GM12878 (cell line): ENCODE data around the gene CXCL9. TPM values are rescaled to one million over a fixed set of nuclear protein-coding genes. Genes with fewer than 3 reads are reported as not detected.

Experiments
- ATAC-seq: fragments of 200-7000 bp; cut with Tn5 transposase; 3 replicates; pipeline ENCODE4 v1.9.1; 2020; ENCODE audit warnings: mild to moderate bottlenecking, moderate library complexity
- Bru-seq: library from RNA; stranded (reverse); fragments of 400-500 nt; gene quantifications from one replicate; lab custom pipeline; 2021; lab: Mats Ljungman, UMichigan
- BruChase-seq, 2 experiments: library from RNA; stranded (reverse); fragments of 400-500 nt; gene quantifications; one replicate each; lab custom pipeline; 2021; lab: Mats Ljungman, UMichigan
- BruUV-seq: library from RNA; stranded (reverse); fragments of 400-500 nt; replicated peaks from 2 replicates; lab custom pipeline; 2021; lab: Mats Ljungman, UMichigan
- CTCF ChIA-PET: fragments of 300-600 bp; sonication (Branson Sonifier 250); formaldehyde crosslinking; extraction: SDS; loops from one replicate; lab custom pipeline; 2021; ENCODE audit warnings: inconsistent platforms; lab: Yijun Ruan, JAX
- POLR2A ChIA-PET: fragments of 350-600 bp; formaldehyde crosslinking; extraction: SDS; loops from one replicate; lab custom pipeline; 2021; ENCODE audit warnings: inconsistent platforms; lab: Charles Lee
- RAD21 ChIA-PET: fragments of 300-600 bp; sonication (Branson Sonifier 250); formaldehyde crosslinking; loops from one replicate; lab custom pipeline; 2023; ENCODE audit warnings: antibody characterized with exemption; ENCODE audit not compliant: unreplicated experiment; lab: Charles Lee
- SMC1A ChIA-PET: fragments of 300-600 bp; sonication (Branson Sonifier 250); formaldehyde crosslinking; loops from one replicate; lab custom pipeline; 2023; ENCODE audit not compliant: unreplicated experiment, uncharacterized antibody; lab: Charles Lee
- DNase-seq: peaks from one replicate; pipeline ENCODE4 v3.0.0-alpha.2; 2011; ENCODE audit warnings: low read depth, low spot score
- FAIRE-seq: peaks from 3 replicates; lab custom pipeline; 2011; peaks lifted over from hg19 to GRCh38; lab: Jason Lieb, UNC
- H2AFZ ChIP-seq: 2 replicates; pipeline ENCODE4 v1.6.0; 2011; ENCODE audit warnings: low read depth, low read length, control low read depth; ENCODE audit not compliant: control insufficient read depth
- H3K27ac ChIP-seq: 2 replicates; pipeline ENCODE4 v1.5.1; 2011; ENCODE audit warnings: control low read depth; ENCODE audit not compliant: control insufficient read depth, insufficient read depth
- H3K27me3 ChIP-seq, 2 experiments: replicated peaks in 1 of 2; 2 replicates each; pipeline versions ENCODE4 v1.6.0 to v1.6.1; 2011; ENCODE audit warnings: low read length in 1 of 2; ENCODE audit not compliant: control insufficient read depth in 2 of 2, insufficient read depth in 2 of 2
- H3K36me3 ChIP-seq, 2 experiments: 2 replicates each; pipeline ENCODE4 v1.5.1; 2011; ENCODE audit warnings: low read length in 1 of 2; ENCODE audit not compliant: control insufficient read depth in 2 of 2, insufficient read depth in 2 of 2
- H3K4me1 ChIP-seq: 2 replicates; pipeline ENCODE4 v1.6.1; 2011; ENCODE audit warnings: mild to moderate bottlenecking, low read length, moderate library complexity, mixed read lengths; ENCODE audit not compliant: control insufficient read depth, insufficient read depth
- H3K4me2 ChIP-seq: 2 replicates; pipeline ENCODE4 v1.6.0; 2011; ENCODE audit warnings: control low read depth; ENCODE audit not compliant: control insufficient read depth, insufficient read depth
- H3K4me3 ChIP-seq: fragments of 200-600 bp; sonication (generic); 2 replicates; pipeline ENCODE4 v1.5.1; 2016
- H3K79me2 ChIP-seq: 2 replicates; pipeline ENCODE4 v1.6.0; 2011; ENCODE audit warnings: low read length; ENCODE audit not compliant: control insufficient read depth, insufficient read depth
- H3K9ac ChIP-seq: 2 replicates; pipeline ENCODE4 v1.8.0; 2011; ENCODE audit warnings: low read length, control low read depth, mixed read lengths; ENCODE audit not compliant: control insufficient read depth, insufficient read depth
- H3K9me3 ChIP-seq: replicated peaks from 3 replicates; pipeline ENCODE4 v1.5.1; 2011; ENCODE audit warnings: mild to moderate bottlenecking, low read length; ENCODE audit not compliant: control insufficient read depth, insufficient read depth
- H4K20me1 ChIP-seq: 2 replicates; pipeline ENCODE4 v1.6.0; 2011; ENCODE audit not compliant: control insufficient read depth, insufficient read depth
- DPF2 ChIP-seq: fragments of 450-650 bp; IDR thresholded peaks from 2 replicates; pipeline ENCODE4 v1.6.1; 2017; ENCODE audit warnings: mild to moderate bottlenecking
- FOXM1 ChIP-seq: IDR thresholded peaks from 2 replicates; pipeline ENCODE4 v1.6.1; 2012; ENCODE audit warnings: low read depth, mild to moderate bottlenecking, inconsistent platforms, low read length, moderate library complexity
- HDGF ChIP-seq: fragments of 450-650 bp; IDR thresholded peaks from 2 replicates; pipeline ENCODE4 v1.6.1; 2016; ENCODE audit warnings: antibody characterized with exemption
- IRF4 ChIP-seq: IDR thresholded peaks from 2 replicates; pipeline ENCODE4 v1.6.1; 2011; ENCODE audit warnings: low read depth, low read length
- JUNB ChIP-seq: IDR thresholded peaks from 2 replicates; pipeline ENCODE4 v1.6.1; 2016; ENCODE audit warnings: antibody characterized with exemption, mild to moderate bottlenecking
- LARP7 ChIP-seq: fragments of 450-650 bp; IDR thresholded peaks from 2 replicates; pipeline ENCODE4 v1.6.1; 2017; ENCODE audit warnings: mild to moderate bottlenecking
- MXI1 ChIP-seq: fragments of 150-350 bp; IDR thresholded peaks from 2 replicates; pipeline ENCODE4 v1.6.1; 2011; ENCODE audit warnings: low read depth, mild to moderate bottlenecking, inconsistent platforms, low read length, improper control_type of control experiment
- MYB ChIP-seq: fragments of 150-350 bp; IDR thresholded peaks from 2 replicates; pipeline ENCODE4 v1.6.1; 2014; ENCODE audit warnings: mild to moderate bottlenecking, low read depth, low read length, borderline replicate concordance
- PAX5 ChIP-seq: IDR thresholded peaks from 2 replicates; pipeline ENCODE4 v1.6.1; 2011; ENCODE audit warnings: low read depth, low read length, borderline replicate concordance
- RCOR1 ChIP-seq: conservative IDR thresholded peaks from 2 replicates; pipeline ENCODE4 v1.6.1; 2012; ENCODE audit warnings: low read depth, low read length, improper control_type of control experiment
- YY1 ChIP-seq: IDR thresholded peaks from 2 replicates; pipeline ENCODE4 v1.6.1; 2011; ENCODE audit warnings: low read depth, mild to moderate bottlenecking, low read length
- ZNF384 ChIP-seq: IDR thresholded peaks from 2 replicates; pipeline ENCODE4 v1.6.1; 2012; ENCODE audit warnings: low read depth, mild to moderate bottlenecking, low read length, improper control_type of control experiment, borderline replicate concordance
- WGBS: methylation state at CpG from one replicate; pipeline ENCODE4 v1.1.6; 2016; ENCODE audit warnings: low lambda C conversion rate; ENCODE audit not compliant: insufficient replicate concordance, insufficient coverage; ENCODE audit errors: missing lambda C conversion rate; 5-methylcytosine and 5-hydroxymethylcytosine counted together
- in situ Hi-C: fragments of 300-500 bp; cut with MboI; formaldehyde crosslinking; loops from 9 replicates; pipeline ENCODE4 v1.14.3; 2018; ENCODE audit warnings: mixed read lengths
- intact Hi-C: fragments of 100-400 bp; cut with micrococcal nuclease; formaldehyde crosslinking; loops from one replicate; pipeline ENCODE4 v1.14.2; 2022; ENCODE audit not compliant: unreplicated experiment
- long read RNA-seq, 2 experiments: library from polyadenylated mRNA; unstranded; transcript quantifications; one replicate each; pipeline ENCODE4 v2.0.0, GENCODE V29; 2019 to 2020
- polyA minus RNA-seq, 3 experiments: library from RNA; depleted of rRNA, polyadenylated mRNA; stranded (reverse); fragments of >200 nt; gene quantifications; 2 replicates each; pipeline ENCODE4 v1.2.3, GENCODE V29; 2011
- polyA plus RNA-seq, 11 experiments: library from polyadenylated mRNA; depleted of rRNA in 4 of 11; unstranded in 6 of 11; stranded (reverse) in 5 of 11; fragments of >200 nt; fragmentation: Nextera tagmentation in 4 of 11; fragmentation: Illumina TruSeq in 1 of 11; extraction: Ambion mirVana in 4 of 11; extraction: Trizol in 1 of 11; gene quantifications; 1 replicate in 1 of 11; 2 replicates in 10 of 11; pipeline versions ENCODE4 v1.2.1 to v1.2.3, GENCODE V29; 2011 to 2016; ENCODE audit warnings: inconsistent platforms in 2 of 11, missing spikeins in 2 of 11, low read depth in 1 of 11
- total RNA-seq, 4 experiments: library from RNA; depleted of rRNA in 3 of 4; stranded (reverse); fragments of >200 nt in 3 of 4; fragmentation: Illumina TruSeq in 1 of 4; extraction: Trizol in 1 of 4; gene quantifications; 2 replicates each; pipeline versions ENCODE4 v1.2.1 to v1.2.3, GENCODE V29; 2013 to 2021
- TF ChIP-seq, protein P1 (sequence below): fragments of 450-650 bp; formaldehyde crosslinking; IDR thresholded peaks from 2 replicates; pipeline ENCODE4 v1.4.0; 2022; ENCODE audit warnings: mild to moderate bottlenecking, moderate library complexity
- TF ChIP-seq, protein P2 (sequence below): fragments of 450-650 bp; formaldehyde crosslinking; IDR thresholded peaks from 2 replicates; pipeline ENCODE4 v1.4.0; 2020; ENCODE audit warnings: mild to moderate bottlenecking, moderate library complexity

Gene CXCL9
- not detected in 2 replicates for total RNA-seq (2013; cell fraction: nucleolus; rRNA removed)
- total RNA-seq (2014; rRNA removed), result 0.06 and 0.38 TPM in 2 replicates
- 0.22 and 0.32 TPM in 2 replicates for total RNA-seq (2014; rRNA removed; fragmentation: Illumina TruSeq; extraction: Trizol)
- total RNA-seq (2021), result 0.19 and 0.21 TPM in 2 replicates
- polyA plus RNA-seq (2011; ENCODE audit: low read depth), result 0.52 TPM
- 0.03 TPM in 1 of 2 replicates, not detected in the other for polyA plus RNA-seq (2011; rRNA removed)
- 0.01 TPM in 1 of 2 replicates, not detected in the other for polyA plus RNA-seq (2011; cell fraction: cytosol; rRNA removed)
- not detected in 2 replicates for polyA plus RNA-seq (2011; cell fraction: nucleus; rRNA removed)
- polyA plus RNA-seq (2012), result 1.2 and 1.6 TPM in 2 replicates
- polyA plus RNA-seq (2014; fragmentation: Illumina TruSeq; extraction: Trizol), result 0.46 and 1.0 TPM in 2 replicates
- polyA plus RNA-seq (2014; fragmentation: Nextera tagmentation; extraction: Ambion mirVana), result under 1 TPM; 0.03 to 0.07 TPM
- polyA plus RNA-seq (2014; rRNA removed), result 0.24 and 0.32 TPM in 2 replicates
- polyA plus RNA-seq (2016; fragmentation: Nextera tagmentation; extraction: Ambion mirVana), result under 1 TPM; 0.23 to 0.25 TPM
- polyA minus RNA-seq (2011; rRNA and poly(A)+ RNA removed), result not detected in 2 replicates
- not detected in 2 replicates for polyA minus RNA-seq (2011; cell fraction: cytosol; rRNA and poly(A)+ RNA removed)
- polyA minus RNA-seq (2011; cell fraction: nucleus; rRNA and poly(A)+ RNA removed), result not detected in 2 replicates
- Bru-seq, nascent RNA, result percentile 26 among the genes with signal in this experiment
- percentile 28 among the genes with signal in this experiment for BruChase-seq, experiment 1, labeled RNA remaining after a 6-hour chase
- BruChase-seq, experiment 2, labeled RNA remaining after a 2-hour chase, result percentile 19 among the genes with signal in this experiment
- long read RNA-seq, experiment 1, result 0 reads
- long read RNA-seq, experiment 2, result 0 reads

DNA sequence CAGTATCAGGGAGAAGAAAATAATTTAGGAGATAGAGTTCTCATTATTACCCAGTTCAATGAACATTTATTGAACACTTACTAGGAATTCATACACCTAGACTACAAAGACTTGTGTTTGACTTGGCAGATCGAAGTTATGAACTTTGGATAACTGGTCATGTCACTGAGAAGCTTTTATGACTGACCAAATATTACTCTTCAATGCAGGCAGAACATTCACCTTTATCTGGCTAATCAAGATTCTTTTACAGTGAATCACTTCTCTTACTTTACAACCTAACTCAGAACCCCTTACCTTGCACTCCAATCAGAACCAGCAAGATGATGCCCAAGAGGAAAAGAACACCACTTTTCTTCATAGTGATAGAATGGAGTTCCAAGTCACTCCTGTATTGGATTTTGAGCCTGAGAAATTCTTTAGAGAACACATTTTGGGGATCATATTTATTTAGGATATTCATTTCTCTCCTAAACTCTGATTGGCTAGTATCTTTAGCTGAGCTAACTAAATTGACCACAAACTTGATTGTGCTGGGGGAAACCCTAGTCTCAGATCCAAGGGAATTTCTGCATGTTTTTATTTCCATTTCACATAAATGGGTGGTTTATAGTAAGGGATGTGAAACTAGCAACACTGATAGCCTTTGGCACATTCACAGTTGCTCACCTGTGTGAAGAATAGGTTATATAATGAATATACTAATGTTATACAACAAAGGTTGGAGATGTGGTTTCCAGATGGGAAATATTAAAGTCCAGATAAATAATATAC lies at the start of gene CXCL9:
Gene CXCL9, minus strand, starts transcription at position 421 of the 774 bp plus-strand sequence. Its CDS starts 60 bp downstream, at position 361.
- no peak within 1 kb of the TSS for H3K4me3 ChIP-seq
- FAIRE-seq, result no peak
- no peak within 1 kb of the TSS for H3K27ac ChIP-seq
- DNase-seq, result no peak
- peaks cover 5 to 6% of the 10 kb centered on the region in 2 experiments; a peak in 1 of 4 replicates for H3K27me3 ChIP-seq
- CTCF ChIA-PET, result interaction anchor here (3.4 kb wide), 1 partner anchor 11 kb away, joined by 18 read pairs; no protein-coding TSS in a partner anchor
- in situ Hi-C loops (no loop called here), intact Hi-C loops (no loop called here)
- SMC1A ChIA-PET, result interaction anchor here (1.4 to 1.9 kb wide), 2 partner anchors 10 to 51 kb away, joined by 5 to 6 read pairs; no protein-coding TSS in a partner anchor
- RAD21 ChIA-PET, result no interaction called here
- H3K79me2 ChIP-seq, result no peaks in the 10 kb centered on the region
- peaks cover 11% of the 10 kb centered on the region for H3K4me1 ChIP-seq
- no peak for ATAC-seq
- no peak for TF ChIP-seq IRF4
- TF ChIP-seq JUNB, result no peak
- no peak for TF ChIP-seq LARP7
- TF ChIP-seq YY1, result no peak
- TF ChIP-seq RCOR1, result no peak
- no peak for TF ChIP-seq HDGF
- TF ChIP-seq PAX5, result no peak
- TF ChIP-seq, protein P1, sequence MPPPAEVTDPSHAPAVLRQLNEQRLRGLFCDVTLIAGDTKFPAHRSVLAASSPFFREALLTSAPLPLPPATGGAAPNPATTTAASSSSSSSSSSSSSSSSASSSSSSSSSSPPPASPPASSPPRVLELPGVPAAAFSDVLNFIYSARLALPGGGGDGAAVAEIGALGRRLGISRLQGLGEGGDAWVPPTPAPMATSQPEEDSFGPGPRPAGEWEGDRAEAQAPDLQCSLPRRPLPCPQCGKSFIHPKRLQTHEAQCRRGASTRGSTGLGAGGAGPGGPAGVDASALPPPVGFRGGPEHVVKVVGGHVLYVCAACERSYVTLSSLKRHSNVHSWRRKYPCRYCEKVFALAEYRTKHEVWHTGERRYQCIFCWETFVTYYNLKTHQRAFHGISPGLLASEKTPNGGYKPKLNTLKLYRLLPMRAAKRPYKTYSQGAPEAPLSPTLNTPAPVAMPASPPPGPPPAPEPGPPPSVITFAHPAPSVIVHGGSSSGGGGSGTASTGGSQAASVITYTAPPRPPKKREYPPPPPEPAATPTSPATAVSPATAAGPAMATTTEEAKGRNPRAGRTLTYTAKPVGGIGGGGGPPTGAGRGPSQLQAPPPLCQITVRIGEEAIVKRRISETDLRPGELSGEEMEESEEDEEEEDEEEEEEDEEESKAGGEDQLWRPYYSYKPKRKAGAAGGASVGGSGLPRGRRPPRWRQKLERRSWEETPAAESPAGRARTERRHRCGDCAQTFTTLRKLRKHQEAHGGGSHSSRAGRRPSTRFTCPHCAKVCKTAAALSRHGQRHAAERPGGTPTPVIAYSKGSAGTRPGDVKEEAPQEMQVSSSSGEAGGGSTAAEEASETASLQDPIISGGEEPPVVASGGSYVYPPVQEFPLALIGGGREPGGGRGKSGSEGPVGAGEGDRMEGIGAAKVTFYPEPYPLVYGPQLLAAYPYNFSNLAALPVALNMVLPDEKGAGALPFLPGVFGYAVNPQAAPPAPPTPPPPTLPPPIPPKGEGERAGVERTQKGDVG, result no peak
- TF ChIP-seq MXI1, result no peak
- TF ChIP-seq, protein P2, sequence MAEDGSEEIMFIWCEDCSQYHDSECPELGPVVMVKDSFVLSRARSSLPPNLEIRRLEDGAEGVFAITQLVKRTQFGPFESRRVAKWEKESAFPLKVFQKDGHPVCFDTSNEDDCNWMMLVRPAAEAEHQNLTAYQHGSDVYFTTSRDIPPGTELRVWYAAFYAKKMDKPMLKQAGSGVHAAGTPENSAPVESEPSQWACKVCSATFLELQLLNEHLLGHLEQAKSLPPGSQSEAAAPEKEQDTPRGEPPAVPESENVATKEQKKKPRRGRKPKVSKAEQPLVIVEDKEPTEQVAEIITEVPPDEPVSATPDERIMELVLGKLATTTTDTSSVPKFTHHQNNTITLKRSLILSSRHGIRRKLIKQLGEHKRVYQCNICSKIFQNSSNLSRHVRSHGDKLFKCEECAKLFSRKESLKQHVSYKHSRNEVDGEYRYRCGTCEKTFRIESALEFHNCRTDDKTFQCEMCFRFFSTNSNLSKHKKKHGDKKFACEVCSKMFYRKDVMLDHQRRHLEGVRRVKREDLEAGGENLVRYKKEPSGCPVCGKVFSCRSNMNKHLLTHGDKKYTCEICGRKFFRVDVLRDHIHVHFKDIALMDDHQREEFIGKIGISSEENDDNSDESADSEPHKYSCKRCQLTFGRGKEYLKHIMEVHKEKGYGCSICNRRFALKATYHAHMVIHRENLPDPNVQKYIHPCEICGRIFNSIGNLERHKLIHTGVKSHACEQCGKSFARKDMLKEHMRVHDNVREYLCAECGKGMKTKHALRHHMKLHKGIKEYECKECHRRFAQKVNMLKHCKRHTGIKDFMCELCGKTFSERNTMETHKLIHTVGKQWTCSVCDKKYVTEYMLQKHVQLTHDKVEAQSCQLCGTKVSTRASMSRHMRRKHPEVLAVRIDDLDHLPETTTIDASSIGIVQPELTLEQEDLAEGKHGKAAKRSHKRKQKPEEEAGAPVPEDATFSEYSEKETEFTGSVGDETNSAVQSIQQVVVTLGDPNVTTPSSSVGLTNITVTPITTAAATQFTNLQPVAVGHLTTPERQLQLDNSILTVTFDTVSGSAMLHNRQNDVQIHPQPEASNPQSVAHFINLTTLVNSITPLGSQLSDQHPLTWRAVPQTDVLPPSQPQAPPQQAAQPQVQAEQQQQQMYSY (CRISPR knock-in tag), result no peak
- TF ChIP-seq DPF2, result no peak
- TF ChIP-seq FOXM1, result no peak
- TF ChIP-seq ZNF384, result no peak
- no peak for TF ChIP-seq MYB
- POLR2A ChIA-PET, result no interaction called here
- H2AFZ ChIP-seq, result no peak within 1 kb of the TSS
- no TSS peak for BruUV-seq
- H4K20me1 ChIP-seq, result no peaks in the 10 kb centered on the region
- no peaks in the 10 kb centered on the region for H3K36me3 ChIP-seq
- no peaks in the 10 kb centered on the region; the same call in 2 of the 3 replicates for H3K9me3 ChIP-seq
- WGBS, result 0% methylated on average over 1 of the region's 1 CpG
- H3K4me2 ChIP-seq, result no peak within 1 kb of the TSS
- H3K9ac ChIP-seq, result no peak within 1 kb of the TSS
